Epithelial cell of esophagus (primary cell): Measurements from ENCODE around the gene SAMD14.

Experiments used
- DNase-seq: peaks from one replicate; pipeline ENCODE4 v3.0.0; 2010; ENCODE audit warnings: low read depth
- H3K4me3 ChIP-seq: 2 replicates; pipeline ENCODE4 v1.5.1; 2011; ENCODE audit warnings: mild to moderate bottlenecking, low read length, control low read depth
- CTCF ChIP-seq: IDR thresholded peaks from 2 replicates; pipeline ENCODE4 v1.5.1; 2011; ENCODE audit warnings: low read depth, mild to moderate bottlenecking, low read length, control low read depth, inconsistent platforms; ENCODE audit not compliant: insufficient read depth; ENCODE audit errors: missing control alignments

The SAMD14 gene

GRCh38 chr17:50098583-50098982 lies 31.4 kb downstream of the SAMD14 start:
- no peak for DNase-seq
- no peak overlapping the region for H3K4me3 ChIP-seq
- TF ChIP-seq CTCF: no peak

- no peak for TF ChIP-seq CTCF
- H3K4me3 ChIP-seq: no peak overlapping the region
- DNase-seq: no peak
These were observed 32.0 kb downstream of the SAMD14 start for GRCh38 chr17:50097926-50098325.

GRCh38 chr17:50097455-50097854 lies 32.5 kb downstream of the SAMD14 start:
- DNase-seq: no peak
- TF ChIP-seq CTCF: no peak
- no peak overlapping the region for H3K4me3 ChIP-seq

GRCh38 chr17:50096758-50097157 lies 33.2 kb downstream of the SAMD14 start:
- no peak for TF ChIP-seq CTCF
- no peak overlapping the region for H3K4me3 ChIP-seq
- no peak for DNase-seq

GRCh38 chr17:50096092-50096491 lies 33.9 kb downstream of the SAMD14 start:
- no peak for DNase-seq
- peak overlapping the region; percentile 88 for H3K4me3 ChIP-seq
- TF ChIP-seq CTCF: no peak

- peak overlapping the region; percentile 88 for H3K4me3 ChIP-seq
- DNase-seq: no peak
- TF ChIP-seq CTCF: no peak
These were observed 34.3 kb downstream of the SAMD14 start for GRCh38 chr17:50095626-50096037.

GRCh38 chr17:50094753-50095619 lies 35.0 kb downstream of the SAMD14 start, which contains the start of gene PDK2:
Gene PDK2, plus strand, starts transcription at chr17:50095351. Its CDS starts 85 bp downstream, at chr17:50095436.
- peak within 1 kb of the TSS; percentile 88 for H3K4me3 ChIP-seq
- TF ChIP-seq CTCF: no peak
- DNase-seq: peak; percentile 96
